Right lobe of liver (tissue), 6 donors: ENCODE measurements around the gene NEGR1. TPM values are rescaled to one million over a fixed set of nuclear protein-coding genes. Genes with fewer than 3 reads are reported as not detected.

ENCODE experiments used
- ATAC-seq, 4 donors: fragments of 200-7000 bp; cut with Tn5 transposase; one replicate each; pipeline ENCODE4 v1.9.1; 2020; ENCODE audit warnings: mild to moderate bottlenecking in 4 of 4, moderate library complexity in 4 of 4
- DNase-seq, 3 donors: peaks; one replicate each; pipeline ENCODE4 v3.0.0-alpha.2; 2020
- H3K27ac ChIP-seq, 3 donors: fragments of 200-600 bp; one replicate each; pipeline ENCODE4 v1.8.0; 2022
- H3K27me3 ChIP-seq, 2 donors: fragments of 200-600 bp; one replicate each; pipeline ENCODE4 v1.8.0; 2022
- H3K36me3 ChIP-seq, 4 donors: fragments of 200-600 bp; sonication (generic) in 1 of 4; one replicate each; pipeline versions ENCODE4 v1.5.1 to v1.8.0; 2017 to 2022; ENCODE audit warnings: control low read depth in 1 of 4
- H3K4me1 ChIP-seq, 4 donors: fragments of 200-600 bp; sonication (generic) in 1 of 4; one replicate each; pipeline versions ENCODE4 v1.5.1 to v1.8.0; 2017 to 2022; ENCODE audit warnings: control low read depth in 1 of 4
- H3K4me3 ChIP-seq, 3 donors: fragments of 200-600 bp; one replicate each; pipeline ENCODE4 v1.8.0; 2022
- H3K9me3 ChIP-seq, 4 donors: fragments of 200-600 bp; sonication (generic) in 1 of 4; one replicate each; pipeline versions ENCODE4 v1.5.1 to v1.8.0; 2017 to 2022; ENCODE audit warnings: control low read depth in 1 of 4
- POLR2A ChIP-seq: fragments of 450-650 bp; IDR thresholded peaks from one replicate; pipeline ENCODE4 v1.6.1; 2017; ENCODE audit warnings: antibody characterized with exemption, mild to moderate bottlenecking
- WGBS: methylation state at CpG from one replicate; pipeline ENCODE4 v1.1.6; 2018; ENCODE audit warnings: low coverage, low lambda C conversion rate; ENCODE audit not compliant: insufficient coverage; ENCODE audit errors: missing lambda C conversion rate; 5-methylcytosine and 5-hydroxymethylcytosine counted together
- intact Hi-C, 2 donors: fragments of 100-400 bp; cut with DNase I; formaldehyde crosslinking; loops; one replicate each; pipeline versions ENCODE4 v1.11.2 to v1.14.1; 2022
- total RNA-seq, 6 experiments: library from RNA; depleted of rRNA in 2 of 6; stranded (reverse); fragments of >200 nt in 2 of 6; fragmentation: NEBNext Ultra II Directional in 3 of 6; extraction: Animal tissue kit (Norgen Biotek cat#: 25700) in 3 of 6; gene quantifications; one replicate each; pipeline versions ENCODE4 v1.1.0 to v1.2.4, GENCODE V29; 2016 to 2023
- TF ChIP-seq, protein P1 (sequence below), 4 donors: fragments of 200-600 bp in 3 of 4; fragments of 450-650 bp in 1 of 4; IDR thresholded peaks; one replicate each; pipeline versions ENCODE4 v1.5.1 to v1.8.0; 2016 to 2022; ENCODE audit warnings: antibody characterized with exemption in 4 of 4, mild to moderate bottlenecking in 2 of 4
- donor health status: DM: no; HTN: yes; CAD: no.
- donor health status: DM: no; HTN: no; CAD: no.
- donor health status: DM: no; HTN: no; CAD: no.
- donor health status: DM: no; HTN: yes; CAD: no.
- donor health status: DM: no; HTN: yes; CAD: no.

Gene NEGR1
- total RNA-seq, 6 experiments from 2014 or later, result 0.02 to 0.31 (median 0.14) TPM

DNA sequence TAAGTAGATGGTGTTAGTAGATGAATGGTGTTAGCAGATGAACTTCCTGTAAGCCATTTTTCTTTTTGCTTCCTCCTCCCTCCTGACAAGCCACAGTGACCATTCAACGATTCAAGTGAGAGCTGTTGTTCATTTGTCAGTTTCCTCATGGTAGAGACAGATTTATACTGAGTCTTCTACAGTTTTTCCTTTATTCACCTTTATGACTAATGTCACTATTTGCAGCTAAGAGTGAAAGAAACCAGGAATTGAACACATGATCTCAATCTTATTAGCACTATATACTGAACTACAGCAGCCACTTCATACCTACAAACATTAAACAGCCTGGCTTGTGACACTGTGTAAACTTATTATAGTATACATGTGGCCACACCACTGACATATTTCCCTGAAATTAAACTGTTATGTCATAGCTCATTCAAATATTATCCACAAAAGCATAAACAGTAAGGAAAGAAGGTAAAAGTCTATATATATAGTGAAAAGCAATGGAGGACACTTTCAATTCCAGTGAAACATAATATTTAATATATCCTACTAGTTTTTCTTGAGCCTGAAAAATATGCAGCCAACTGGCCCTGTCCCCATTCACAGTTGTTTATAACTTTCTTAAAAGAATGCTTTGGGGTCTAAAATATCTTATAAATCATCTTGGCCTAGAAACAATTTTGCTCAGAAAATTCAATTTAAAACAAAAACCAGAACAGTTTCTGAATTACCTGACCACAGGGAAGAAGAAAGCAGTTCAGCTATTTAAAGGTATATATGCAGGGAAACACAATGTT is 634.6 kb downstream of the NEGR1 start:
- Histone ChIP-seq H3K27me3 (no peaks in the 10 kb centered on the region), H3K9me3 (no peaks in the 10 kb centered on the region), H3K27ac (no peak overlapping the region), H3K4me1 (no peaks in the 10 kb centered on the region), H3K4me3 (no peak overlapping the region), H3K36me3 (no peaks in the 10 kb centered on the region)
- intact Hi-C loops, result no loop called here
- TF ChIP-seq, protein P1, sequence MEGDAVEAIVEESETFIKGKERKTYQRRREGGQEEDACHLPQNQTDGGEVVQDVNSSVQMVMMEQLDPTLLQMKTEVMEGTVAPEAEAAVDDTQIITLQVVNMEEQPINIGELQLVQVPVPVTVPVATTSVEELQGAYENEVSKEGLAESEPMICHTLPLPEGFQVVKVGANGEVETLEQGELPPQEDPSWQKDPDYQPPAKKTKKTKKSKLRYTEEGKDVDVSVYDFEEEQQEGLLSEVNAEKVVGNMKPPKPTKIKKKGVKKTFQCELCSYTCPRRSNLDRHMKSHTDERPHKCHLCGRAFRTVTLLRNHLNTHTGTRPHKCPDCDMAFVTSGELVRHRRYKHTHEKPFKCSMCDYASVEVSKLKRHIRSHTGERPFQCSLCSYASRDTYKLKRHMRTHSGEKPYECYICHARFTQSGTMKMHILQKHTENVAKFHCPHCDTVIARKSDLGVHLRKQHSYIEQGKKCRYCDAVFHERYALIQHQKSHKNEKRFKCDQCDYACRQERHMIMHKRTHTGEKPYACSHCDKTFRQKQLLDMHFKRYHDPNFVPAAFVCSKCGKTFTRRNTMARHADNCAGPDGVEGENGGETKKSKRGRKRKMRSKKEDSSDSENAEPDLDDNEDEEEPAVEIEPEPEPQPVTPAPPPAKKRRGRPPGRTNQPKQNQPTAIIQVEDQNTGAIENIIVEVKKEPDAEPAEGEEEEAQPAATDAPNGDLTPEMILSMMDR (IDR thresholded peaks at IDR 0.05), result no peak
- no peak for TF ChIP-seq POLR2A
- DNase-seq (no peak), ATAC-seq (no peak)
- WGBS, result 27% methylated on average over 1 of the region's 1 CpG

DNA sequence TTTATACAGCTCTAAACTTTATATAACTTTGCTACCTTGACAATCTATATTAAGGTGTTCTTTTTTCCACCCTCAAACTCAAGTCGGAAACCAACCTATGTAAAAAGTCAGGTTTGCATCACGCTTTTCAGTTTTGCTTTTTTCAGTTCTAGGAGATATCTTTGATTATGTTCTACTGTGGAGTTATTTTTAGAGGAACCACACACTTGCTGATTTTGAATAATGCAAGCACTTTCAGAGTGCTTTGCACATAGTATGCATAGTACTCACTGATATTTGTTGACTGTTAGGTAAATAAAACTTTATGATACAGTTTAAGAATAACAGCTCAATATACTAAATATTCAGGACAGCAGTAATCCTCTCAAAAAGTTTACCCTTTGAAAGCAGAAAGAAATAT is 637.3 kb downstream of the NEGR1 start:
- WGBS, result 52% methylated on average over 2 of the region's 2 CpGs
- intact Hi-C loops, result no loop called here
- H3K9me3 ChIP-seq, result no peaks in the 10 kb centered on the region
- no peak overlapping the region for H3K4me3 ChIP-seq
- ATAC-seq (no peak), DNase-seq (no peak)
- no peaks in the 10 kb centered on the region for H3K36me3 ChIP-seq
- no peaks in the 10 kb centered on the region for H3K4me1 ChIP-seq
- TF ChIP-seq POLR2A, result no peak
- TF ChIP-seq, protein P1 (IDR thresholded peaks at IDR 0.05), result no peak
- H3K27ac ChIP-seq, result no peak overlapping the region
- H3K27me3 ChIP-seq, result no peaks in the 10 kb centered on the region

DNA sequence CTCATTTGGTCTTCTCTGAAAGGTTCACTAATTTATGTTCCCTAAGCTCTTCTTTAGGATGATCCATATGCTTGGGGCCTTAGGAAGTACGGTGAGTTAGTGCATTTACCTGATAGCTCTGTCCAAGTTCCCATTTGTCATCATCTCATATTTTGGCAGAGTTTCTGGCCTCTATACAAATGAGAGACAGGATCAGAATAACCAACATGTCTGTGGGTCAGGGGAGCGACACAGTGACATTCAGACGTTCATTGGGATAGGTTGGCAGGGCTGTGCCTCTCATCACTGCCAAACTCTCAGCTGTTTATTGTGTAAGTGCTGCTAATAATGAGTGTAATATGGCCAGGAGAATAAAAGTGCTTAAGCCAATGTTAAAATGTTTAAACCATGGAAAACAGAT is 640.4 kb downstream of the NEGR1 start:
- ATAC-seq, result no peak
- no peak for TF ChIP-seq POLR2A
- TF ChIP-seq, protein P1 (IDR thresholded peaks at IDR 0.05), result no peak
- WGBS, result 68% methylated on average over 3 of the region's 3 CpGs

DNA sequence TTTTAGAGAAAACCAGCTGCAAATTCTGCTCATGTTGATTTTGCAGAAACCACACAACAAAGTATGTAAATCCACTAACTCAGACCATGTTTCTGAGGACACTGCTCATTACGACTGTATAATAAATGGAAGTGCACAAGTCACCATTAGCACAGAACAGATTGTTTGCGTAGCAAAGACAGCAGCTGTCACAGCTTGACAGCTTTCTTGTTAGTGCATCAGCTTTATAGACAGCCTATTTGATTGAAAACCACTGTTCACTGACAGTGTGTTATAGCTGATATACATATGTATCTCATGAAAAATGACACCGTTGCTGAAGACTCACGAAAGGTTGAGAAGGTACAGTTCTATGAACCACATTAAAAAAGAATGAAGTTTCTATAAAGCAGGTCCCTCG is 641.3 kb downstream of the NEGR1 start:
- TF ChIP-seq POLR2A, result no peak
- TF ChIP-seq, protein P1 (IDR thresholded peaks at IDR 0.05), result no peak
- Histone ChIP-seq H3K9me3 (no peaks in the 10 kb centered on the region), H3K4me3 (no peak overlapping the region), H3K36me3 (no peaks in the 10 kb centered on the region), H3K27me3 (no peaks in the 10 kb centered on the region), H3K4me1 (no peaks in the 10 kb centered on the region), H3K27ac (no peak overlapping the region)
- intact Hi-C loops, result no loop called here
- DNase-seq, result no peak
- 51% methylated on average over 5 of the region's 5 CpGs for WGBS
- no peak for ATAC-seq

More for the DNA sequence above, 640.4 kb downstream of the NEGR1 start:
- Histone ChIP-seq H3K4me1 (no peaks in the 10 kb centered on the region), H3K9me3 (no peaks in the 10 kb centered on the region), H3K36me3 (no peaks in the 10 kb centered on the region), H3K4me3 (no peak overlapping the region), H3K27me3 (no peaks in the 10 kb centered on the region), H3K27ac (no peak overlapping the region)
- intact Hi-C loops, result no loop called here
- DNase-seq, result no peak
